PC-3 (cell line): ENCODE results near the gene ALG1. TPM values are rescaled to one million over a fixed set of nuclear protein-coding genes. Genes with fewer than 3 reads are reported as not detected.

Source experiments
- ATAC-seq: fragments of 200-7000 bp; cut with Tn5 transposase; 2 replicates; pipeline ENCODE4 v1.9.1; 2020; ENCODE audit warnings: mild to moderate bottlenecking, moderate library complexity
- BruUV-seq: library from RNA; stranded (reverse); fragments of 400-500 nt; replicated peaks from 2 replicates; lab custom pipeline; 2021; lab: Mats Ljungman, UMichigan
- CTCF ChIA-PET: fragments of 300-600 bp; sonication (Branson Sonifier 250); formaldehyde crosslinking; loops from one replicate; lab custom pipeline; 2022; ENCODE audit warnings: antibody characterized with exemption; lab: Charles Lee
- POLR2A ChIA-PET: fragments of 300-600 bp; sonication (Branson Sonifier 250); formaldehyde crosslinking; loops from one replicate; lab custom pipeline; 2022; ENCODE audit warnings: antibody characterized with exemption; ENCODE audit not compliant: unreplicated experiment; lab: Charles Lee
- DNase-seq: peaks from one replicate; pipeline ENCODE4 v3.0.0-alpha.2; 2015
- H2AFZ ChIP-seq: fragments of 300-600 bp; sonication (generic); 2 replicates; pipeline ENCODE4 v1.6.0; 2016; ENCODE audit warnings: antibody characterized with exemption, low read length
- H3F3A ChIP-seq: fragments of 300-600 bp; sonication (generic); one replicate; pipeline ENCODE4 v1.6.0; 2017; ENCODE audit warnings: antibody characterized with exemption, low read length, control low read depth, mild to moderate bottlenecking; ENCODE audit not compliant: unreplicated experiment
- H3K27ac ChIP-seq: fragments of 300-600 bp; sonication (generic); 2 replicates; pipeline ENCODE4 v1.5.1; 2016; ENCODE audit warnings: mild to moderate bottlenecking, low read length
- H3K27me3 ChIP-seq: fragments of 300-600 bp; sonication (generic); 2 replicates; pipeline ENCODE4 v1.6.1; 2016; ENCODE audit warnings: low read length, mixed read lengths
- H3K36me3 ChIP-seq: fragments of 300-600 bp; sonication (generic); 2 replicates; pipeline ENCODE4 v1.6.1; 2016; ENCODE audit warnings: low read depth, mixed run types, low read length, mixed read lengths
- H3K4me1 ChIP-seq: fragments of 300-600 bp; sonication (generic); 2 replicates; pipeline ENCODE4 v1.5.1; 2016; ENCODE audit warnings: low read length; ENCODE audit not compliant: insufficient read depth
- H3K4me2 ChIP-seq: fragments of 300-600 bp; sonication (generic); 2 replicates; pipeline ENCODE4 v1.6.0; 2016; ENCODE audit warnings: low read length
- H3K4me3 ChIP-seq: fragments of 300-600 bp; sonication (generic); 2 replicates; pipeline ENCODE4 v1.5.1; 2016; ENCODE audit warnings: mild to moderate bottlenecking, low read length, mixed read lengths
- H3K79me2 ChIP-seq: fragments of 300-600 bp; sonication (generic); 2 replicates; pipeline ENCODE4 v1.6.1; 2017; ENCODE audit warnings: low read length, mixed read lengths
- H3K9ac ChIP-seq: fragments of 300-600 bp; sonication (generic); 2 replicates; pipeline ENCODE4 v1.6.0; 2016; ENCODE audit warnings: mild to moderate bottlenecking, low read length
- H3K9me2 ChIP-seq: fragments of 300-600 bp; sonication (generic); replicated peaks from 2 replicates; pipeline ENCODE4 v1.6.1; 2016; ENCODE audit warnings: mixed run types, low read length, mixed read lengths
- H3K9me3 ChIP-seq: fragments of 300-600 bp; sonication (generic); 2 replicates; pipeline ENCODE4 v1.6.1; 2016; ENCODE audit warnings: low read length, mixed read lengths
- H4K20me1 ChIP-seq: fragments of 300-600 bp; sonication (generic); 2 replicates; pipeline ENCODE4 v1.6.1; 2016; ENCODE audit warnings: low read length, mixed read lengths
- CTCF ChIP-seq: fragments of 300-600 bp; sonication (generic); conservative IDR thresholded peaks from 2 replicates; pipeline ENCODE4 v1.5.1; 2017; ENCODE audit warnings: antibody characterized with exemption, low read depth, mild to moderate bottlenecking, low read length
- EZH2 ChIP-seq: fragments of 300-600 bp; sonication (generic); IDR thresholded peaks from one replicate; pipeline ENCODE4 v1.6.1; 2017; ENCODE audit warnings: antibody characterized with exemption, mild to moderate bottlenecking, low read length; ENCODE audit not compliant: unreplicated experiment
- EZH2phosphoT487 ChIP-seq: fragments of 300-600 bp; sonication (generic); IDR thresholded peaks from 2 replicates; pipeline ENCODE4 v1.6.1; 2018; ENCODE audit warnings: mild to moderate bottlenecking, antibody characterized with exemption, low read length, borderline replicate concordance
- intact Hi-C: fragments of 100-400 bp; cut with micrococcal nuclease; formaldehyde crosslinking; loops from 2 replicates; pipeline ENCODE4 v1.9.0; 2023
- total RNA-seq: library from RNA; depleted of rRNA; stranded (reverse); fragments of >200 nt; gene quantifications from 2 replicates; pipeline ENCODE4 v1.2.3, GENCODE V29; 2014

Gene ALG1
- total RNA-seq, 1 experiment from 2014 or later = 29.7 TPM

GRCh38 chr16:5070431-5071186, 1.0 kb upstream of the ALG1 start:
- TF ChIP-seq EZH2 = no peak
- no peak for TF ChIP-seq CTCF
- no peak for TF ChIP-seq EZH2phosphoT487
- H3K79me2 ChIP-seq = peaks cover 17% of the 10 kb centered on the region
- H3K9me2 ChIP-seq = no peaks in the 10 kb centered on the region
- no peak overlapping the region for H3K4me3 ChIP-seq
- no peak for DNase-seq
- ChIA-PET POLR2A (no interaction called here), CTCF (no interaction called here)
- no peak overlapping the region for H3K27ac ChIP-seq
- H3K36me3 ChIP-seq = no peaks in the 10 kb centered on the region
- no peaks in the 10 kb centered on the region for H3K27me3 ChIP-seq
- H3K4me1 ChIP-seq = peaks cover 16% of the 10 kb centered on the region
- H3K4me2 ChIP-seq = no peak overlapping the region
- no peaks in the 10 kb centered on the region for H3K9me3 ChIP-seq
- BruUV-seq = no TSS peak
- intact Hi-C loops = no loop called here
- H2AFZ ChIP-seq = peak overlapping the region; percentile 95
- no peaks in the 10 kb centered on the region for H4K20me1 ChIP-seq
- no peak overlapping the region for H3K9ac ChIP-seq
- no peaks in the 10 kb centered on the region for H3F3A ChIP-seq
- no peak for ATAC-seq

GRCh38 chr16:5071341-5071680, 332 bp upstream of the ALG1 start:
- H3K9ac ChIP-seq = peak overlapping the region; percentile 81
- no peaks in the 10 kb centered on the region for H3F3A ChIP-seq
- no peak overlapping the region for H3K27ac ChIP-seq
- H2AFZ ChIP-seq = peak overlapping the region; percentile 95
- ChIA-PET CTCF (no interaction called here), POLR2A (no interaction called here)
- ATAC-seq (no peak), DNase-seq (no peak)
- no peaks in the 10 kb centered on the region for H3K27me3 ChIP-seq
- BruUV-seq = TSS peak; percentile 82
- TF ChIP-seq EZH2 = no peak
- no peak for TF ChIP-seq CTCF
- TF ChIP-seq EZH2phosphoT487 = no peak
- H3K36me3 ChIP-seq = no peaks in the 10 kb centered on the region
- peak overlapping the region; percentile 78 for H3K4me3 ChIP-seq
- H3K79me2 ChIP-seq = peaks cover 17% of the 10 kb centered on the region
- H3K9me2 ChIP-seq = no peaks in the 10 kb centered on the region
- H4K20me1 ChIP-seq = no peaks in the 10 kb centered on the region
- H3K9me3 ChIP-seq = no peaks in the 10 kb centered on the region
- intact Hi-C loops = no loop called here
- H3K4me1 ChIP-seq = peaks cover 16% of the 10 kb centered on the region
- peak overlapping the region; percentile 86 for H3K4me2 ChIP-seq
